Measurements from ENCODE around the gene ROGDI. TPM values are rescaled to one million over a fixed set of nuclear protein-coding genes. Genes with fewer than 3 reads are reported as not detected.

The ROGDI gene
- total and polyA plus RNA-seq, 2 of the 13 experiments (the other 11 are each of a cell fraction or from before 2014, with no cell fraction given): 19.2 to 42.1 TPM

DNA sequence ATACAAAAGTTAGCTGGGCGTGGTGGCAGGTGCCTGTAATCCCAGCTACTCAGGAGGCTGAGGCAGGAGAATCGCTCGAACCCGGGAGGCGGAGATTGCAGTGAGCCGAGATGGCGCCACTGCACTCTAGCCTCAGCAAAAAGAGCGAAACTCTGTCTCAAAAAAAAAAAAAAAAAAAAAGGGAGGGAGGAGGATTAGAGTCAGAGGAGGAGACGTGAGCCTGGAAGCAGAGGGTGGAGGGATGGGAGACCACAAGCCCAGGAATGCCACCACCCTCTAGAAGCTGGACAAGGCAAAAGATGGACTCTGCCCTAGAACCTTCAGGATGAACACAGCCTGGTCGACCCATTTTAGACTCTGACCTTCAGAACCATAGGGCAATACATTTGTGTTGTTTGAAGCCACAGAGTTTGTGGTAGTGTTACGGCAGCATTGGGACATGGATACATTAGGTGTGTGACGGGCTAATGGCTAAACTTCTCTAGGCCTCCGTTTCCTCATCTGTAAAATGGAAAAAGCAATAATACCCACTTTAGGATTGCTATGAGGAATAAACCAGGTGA lies 9.4 kb downstream of the ROGDI start (continued):
- TF ChIP-seq ZBED4 (CRISPR knock-in tag; IDR thresholded peaks at IDR 0.05; ENCODE audit: borderline replicate concordance) (peak; percentile 57; the same call in 1 of the 2 replicates), ZNF552 (CRISPR knock-in tag; IDR thresholded peaks at IDR 0.05; ENCODE audit: borderline replicate concordance) (no peak), TARDBP (CRISPR knock-in tag; IDR thresholded peaks at IDR 0.05) (no peak), GATA4 (IDR thresholded peaks at IDR 0.05; ENCODE audit: borderline replicate concordance, low read depth) (no peak), MAZ (IDR thresholded peaks at IDR 0.05; ENCODE audit: borderline replicate concordance, low read depth, low read length) (no peak), MAZ (CRISPR knock-in tag; IDR thresholded peaks at IDR 0.05; ENCODE audit: low read depth) (no peak), ZNF362 (CRISPR knock-in tag; IDR thresholded peaks at IDR 0.05; ENCODE audit: borderline replicate concordance) (peak; percentile 58; the same call in 1 of the 2 replicates), ZNF503 (CRISPR knock-in tag; IDR thresholded peaks at IDR 0.05) (no peak), ZNF629 (CRISPR knock-in tag; conservative IDR thresholded peaks at IDR 0.05) (peak; percentile 93), FOXJ3 (CRISPR knock-in tag; IDR thresholded peaks at IDR 0.05; ENCODE audit: borderline replicate concordance) (no peak), HNF4A (CRISPR knock-in tag; IDR thresholded peaks at IDR 0.05) (peak; percentile 89), ZNF543 (CRISPR knock-in tag; IDR thresholded peaks at IDR 0.05) (no peak), ZNF3 (CRISPR knock-in tag; IDR thresholded peaks at IDR 0.05) (no peak), ZNF589 (CRISPR knock-in tag; conservative IDR thresholded peaks at IDR 0.05) (no peak), CEBPB (IDR thresholded peaks at IDR 0.05; ENCODE audit: borderline replicate concordance, low read depth, low read length) (no peak), MEF2D (CRISPR knock-in tag; IDR thresholded peaks at IDR 0.05) (no peak)
- TF ChIP-seq, protein P1, sequence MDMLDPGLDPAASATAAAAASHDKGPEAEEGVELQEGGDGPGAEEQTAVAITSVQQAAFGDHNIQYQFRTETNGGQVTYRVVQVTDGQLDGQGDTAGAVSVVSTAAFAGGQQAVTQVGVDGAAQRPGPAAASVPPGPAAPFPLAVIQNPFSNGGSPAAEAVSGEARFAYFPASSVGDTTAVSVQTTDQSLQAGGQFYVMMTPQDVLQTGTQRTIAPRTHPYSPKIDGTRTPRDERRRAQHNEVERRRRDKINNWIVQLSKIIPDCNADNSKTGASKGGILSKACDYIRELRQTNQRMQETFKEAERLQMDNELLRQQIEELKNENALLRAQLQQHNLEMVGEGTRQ (IDR thresholded peaks at IDR 0.05; ENCODE audit: low read depth, low read length): no peak
- TF ChIP-seq, protein P1 (CRISPR knock-in tag; IDR thresholded peaks at IDR 0.05; ENCODE audit: borderline replicate concordance): no peak
- TF ChIP-seq, protein P2, sequence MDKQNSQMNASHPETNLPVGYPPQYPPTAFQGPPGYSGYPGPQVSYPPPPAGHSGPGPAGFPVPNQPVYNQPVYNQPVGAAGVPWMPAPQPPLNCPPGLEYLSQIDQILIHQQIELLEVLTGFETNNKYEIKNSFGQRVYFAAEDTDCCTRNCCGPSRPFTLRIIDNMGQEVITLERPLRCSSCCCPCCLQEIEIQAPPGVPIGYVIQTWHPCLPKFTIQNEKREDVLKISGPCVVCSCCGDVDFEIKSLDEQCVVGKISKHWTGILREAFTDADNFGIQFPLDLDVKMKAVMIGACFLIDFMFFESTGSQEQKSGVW (CRISPR knock-in tag; IDR thresholded peaks at IDR 0.05; ENCODE audit: borderline replicate concordance): no peak
- TF ChIP-seq, protein P3, sequence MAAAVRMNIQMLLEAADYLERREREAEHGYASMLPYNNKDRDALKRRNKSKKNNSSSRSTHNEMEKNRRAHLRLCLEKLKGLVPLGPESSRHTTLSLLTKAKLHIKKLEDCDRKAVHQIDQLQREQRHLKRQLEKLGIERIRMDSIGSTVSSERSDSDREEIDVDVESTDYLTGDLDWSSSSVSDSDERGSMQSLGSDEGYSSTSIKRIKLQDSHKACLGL (CRISPR knock-in tag; IDR thresholded peaks at IDR 0.05): no peak
